ENCODE data around the gene KCNJ10.

The KCNJ10 gene

GRCh38 chr1:159965263-159965662, 104.7 kb downstream of the KCNJ10 start:
- H3K36me3 ChIP-seq (ENCODE audit: low read length) = no peaks in the 10 kb centered on the region
- no peaks in the 10 kb centered on the region for H3K9me3 ChIP-seq (ENCODE audit: insufficient read depth, low read length)
- no peak for TF ChIP-seq EZH2phosphoT487 (conservative IDR thresholded peaks at IDR 0.05; ENCODE audit: low read length)
- TF ChIP-seq, protein P1, sequence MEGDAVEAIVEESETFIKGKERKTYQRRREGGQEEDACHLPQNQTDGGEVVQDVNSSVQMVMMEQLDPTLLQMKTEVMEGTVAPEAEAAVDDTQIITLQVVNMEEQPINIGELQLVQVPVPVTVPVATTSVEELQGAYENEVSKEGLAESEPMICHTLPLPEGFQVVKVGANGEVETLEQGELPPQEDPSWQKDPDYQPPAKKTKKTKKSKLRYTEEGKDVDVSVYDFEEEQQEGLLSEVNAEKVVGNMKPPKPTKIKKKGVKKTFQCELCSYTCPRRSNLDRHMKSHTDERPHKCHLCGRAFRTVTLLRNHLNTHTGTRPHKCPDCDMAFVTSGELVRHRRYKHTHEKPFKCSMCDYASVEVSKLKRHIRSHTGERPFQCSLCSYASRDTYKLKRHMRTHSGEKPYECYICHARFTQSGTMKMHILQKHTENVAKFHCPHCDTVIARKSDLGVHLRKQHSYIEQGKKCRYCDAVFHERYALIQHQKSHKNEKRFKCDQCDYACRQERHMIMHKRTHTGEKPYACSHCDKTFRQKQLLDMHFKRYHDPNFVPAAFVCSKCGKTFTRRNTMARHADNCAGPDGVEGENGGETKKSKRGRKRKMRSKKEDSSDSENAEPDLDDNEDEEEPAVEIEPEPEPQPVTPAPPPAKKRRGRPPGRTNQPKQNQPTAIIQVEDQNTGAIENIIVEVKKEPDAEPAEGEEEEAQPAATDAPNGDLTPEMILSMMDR (IDR thresholded peaks at IDR 0.05; ENCODE audit: insufficient read depth, low read length, poor library complexity, severe bottlenecking) = no peak
- H3K9ac ChIP-seq (ENCODE audit: low read length) = no peak overlapping the region
- no peak overlapping the region for H3K27ac ChIP-seq (ENCODE audit: low read depth, low read length)
- no peaks in the 10 kb centered on the region for H3K79me2 ChIP-seq (ENCODE audit: insufficient read depth, low read length)
- no peak overlapping the region for H2AFZ ChIP-seq (ENCODE audit: low read depth, low read length, severe bottlenecking)
- H3K4me2 ChIP-seq (ENCODE audit: low read depth, low read length, poor library complexity, severe bottlenecking) = no peak overlapping the region
- no peaks in the 10 kb centered on the region for H4K20me1 ChIP-seq (ENCODE audit: low read depth, low read length)
- no peaks in the 10 kb centered on the region for H3K9me2 ChIP-seq (replicated peaks; ENCODE audit: insufficient read depth, low read length)
- no peaks in the 10 kb centered on the region for H3F3A ChIP-seq (ENCODE audit: insufficient read depth)
- no peak overlapping the region for H3K4me3 ChIP-seq (ENCODE audit: insufficient read depth, low read length, poor library complexity, severe bottlenecking)
- no peaks in the 10 kb centered on the region for H3K27me3 ChIP-seq (ENCODE audit: low read length)

- Histone ChIP-seq H3K27me3 (ENCODE audit: low read length) (no peaks in the 10 kb centered on the region), H4K20me1 (ENCODE audit: low read depth, low read length) (no peaks in the 10 kb centered on the region), H3K27ac (ENCODE audit: low read depth, low read length) (no peak overlapping the region), H3K36me3 (ENCODE audit: low read length) (no peaks in the 10 kb centered on the region), H2AFZ (ENCODE audit: low read depth, low read length, severe bottlenecking) (no peak overlapping the region), H3K9ac (ENCODE audit: low read length) (no peak overlapping the region), H3K4me3 (ENCODE audit: insufficient read depth, low read length, poor library complexity, severe bottlenecking) (no peak overlapping the region), H3K79me2 (ENCODE audit: insufficient read depth, low read length) (no peaks in the 10 kb centered on the region), H3K9me3 (ENCODE audit: insufficient read depth, low read length) (no peaks in the 10 kb centered on the region), H3F3A (ENCODE audit: insufficient read depth) (no peaks in the 10 kb centered on the region), H3K9me2 (replicated peaks; ENCODE audit: insufficient read depth, low read length) (no peaks in the 10 kb centered on the region), H3K4me2 (ENCODE audit: low read depth, low read length, poor library complexity, severe bottlenecking) (no peak overlapping the region)
- TF ChIP-seq EZH2phosphoT487 (conservative IDR thresholded peaks at IDR 0.05; ENCODE audit: low read length) = no peak
- TF ChIP-seq, protein P1 (IDR thresholded peaks at IDR 0.05; ENCODE audit: insufficient read depth, low read length, poor library complexity, severe bottlenecking) = no peak
These were observed 105.8 kb downstream of the KCNJ10 start for GRCh38 chr1:159964144-159964543.

DNA sequence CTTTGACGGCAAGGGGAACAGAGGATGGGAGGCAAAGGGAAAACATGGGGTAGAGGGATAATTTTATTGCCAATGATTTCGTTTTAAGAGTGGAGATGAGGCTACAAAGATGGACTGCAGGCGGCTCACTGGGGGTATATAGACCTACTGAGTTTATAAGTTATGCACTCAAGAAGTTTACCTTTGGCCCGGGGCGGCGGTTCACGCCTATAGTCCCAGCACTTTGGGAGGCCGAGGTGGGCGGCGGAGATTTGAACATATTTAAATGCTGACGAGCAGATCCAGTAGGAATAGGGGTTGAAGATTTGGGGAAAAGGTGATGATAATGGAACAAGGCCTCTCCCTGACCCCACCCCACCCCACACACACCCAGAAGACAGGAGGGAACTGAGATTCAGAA, 107.8 kb downstream of the KCNJ10 start:
- H3F3A ChIP-seq (ENCODE audit: insufficient read depth) = no peaks in the 10 kb centered on the region
- no peak overlapping the region for H2AFZ ChIP-seq (ENCODE audit: low read depth, low read length, severe bottlenecking)
- H3K36me3 ChIP-seq (ENCODE audit: low read length) = no peaks in the 10 kb centered on the region
- H3K9ac ChIP-seq (ENCODE audit: low read length) = no peak overlapping the region
- no peaks in the 10 kb centered on the region for H3K27me3 ChIP-seq (ENCODE audit: low read length)
- no peaks in the 10 kb centered on the region for H4K20me1 ChIP-seq (ENCODE audit: low read depth, low read length)
- H3K27ac ChIP-seq (ENCODE audit: low read depth, low read length) = no peak overlapping the region
- no peaks in the 10 kb centered on the region for H3K79me2 ChIP-seq (ENCODE audit: insufficient read depth, low read length)
- H3K9me3 ChIP-seq (ENCODE audit: insufficient read depth, low read length) = no peaks in the 10 kb centered on the region
- H3K4me3 ChIP-seq (ENCODE audit: insufficient read depth, low read length, poor library complexity, severe bottlenecking) = no peak overlapping the region
- TF ChIP-seq, protein P1 (IDR thresholded peaks at IDR 0.05; ENCODE audit: insufficient read depth, low read length, poor library complexity, severe bottlenecking) = no peak
- TF ChIP-seq EZH2phosphoT487 (conservative IDR thresholded peaks at IDR 0.05; ENCODE audit: low read length) = no peak
- H3K9me2 ChIP-seq (replicated peaks; ENCODE audit: insufficient read depth, low read length) = no peaks in the 10 kb centered on the region
- H3K4me2 ChIP-seq (ENCODE audit: low read depth, low read length, poor library complexity, severe bottlenecking) = no peak overlapping the region
